AG04450 (cell line): Measurements from ENCODE around the gene ANKRD65. TPM values are rescaled to one million over a fixed set of nuclear protein-coding genes. Genes with fewer than 3 reads are reported as not detected.

Source experiments
- CTCF ChIA-PET: fragments of 300-600, 350-600 bp; formaldehyde crosslinking; extraction: SDS; loops from one replicate; lab custom pipeline; 2022; ENCODE audit warnings: antibody characterized with exemption, inconsistent platforms; lab: Charles Lee
- POLR2A ChIA-PET: fragments of 350-600 bp; formaldehyde crosslinking; extraction: SDS; loops from one replicate; lab custom pipeline; 2021; ENCODE audit warnings: antibody characterized with exemption, inconsistent platforms; lab: Yijun Ruan, JAX
- DNase-seq: peaks from one replicate; pipeline ENCODE4 v3.0.0-alpha.2; 2011; ENCODE audit warnings: low read depth, low spot score
- H3K27ac ChIP-seq: one replicate; pipeline ENCODE4 v1.5.1; 2012; ENCODE audit warnings: low read depth, low read length, control low read depth
- H3K27me3 ChIP-seq: one replicate; pipeline ENCODE4 v1.6.0; 2012; ENCODE audit warnings: low read length; ENCODE audit not compliant: control insufficient read depth, insufficient read depth
- H3K4me3 ChIP-seq: 2 replicates; pipeline ENCODE4 v1.5.1; 2011; ENCODE audit warnings: mild to moderate bottlenecking, low read depth, low read length, control low read depth
- H3K9me3 ChIP-seq: 2 replicates; pipeline ENCODE4 v1.5.1; 2012; ENCODE audit warnings: low read length; ENCODE audit not compliant: control insufficient read depth, insufficient read depth
- CTCF ChIP-seq: IDR thresholded peaks from 2 replicates; pipeline ENCODE4 v1.5.1; 2011; ENCODE audit warnings: low read depth, low read length, control low read depth, inconsistent platforms
- polyA plus RNA-seq: library from polyadenylated mRNA; depleted of rRNA; stranded (reverse); fragments of >200 nt; gene quantifications from 2 replicates; pipeline ENCODE4 v1.2.3, GENCODE V29; 2011

ANKRD65 gene
- polyA plus RNA-seq, 1 experiment = 0.16 TPM

- ChIA-PET POLR2A (interaction anchor here (0.5 to 2.1 kb wide), 6 partner anchors 15 to 111 kb away, joined by 3 to 7 read pairs (median 4); partner anchors contain the start of genes ATAD3A and AURKAIP1), CTCF (interaction anchor here (0.7 to 1.2 kb wide), 3 partner anchors 27 to 41 kb away, joined by 3 to 7 read pairs (median 5); no protein-coding TSS in a partner anchor)
- Histone ChIP-seq H3K4me3 (peak overlapping the region; percentile 98), H3K27me3 (no peaks in the 10 kb centered on the region), H3K27ac (peak overlapping the region; percentile 65), H3K9me3 (no peaks in the 10 kb centered on the region; the same call in 1 of the 2 replicates)
- DNase-seq = no peak
- TF ChIP-seq CTCF = no peak
These were observed 21.1 kb downstream of the ANKRD65 start for GRCh38 chr1:1399872-1400575.

- H3K27me3 ChIP-seq = no peaks in the 10 kb centered on the region
- TF ChIP-seq CTCF = peak; percentile 64
- ChIA-PET POLR2A (interaction anchor here (0.5 to 2.1 kb wide), 10 partner anchors 8 to 112 kb away, joined by 3 to 15 read pairs (median 3); partner anchors contain the start of genes ATAD3A, AURKAIP1 and MRPL20), CTCF (interaction anchor here (0.5 to 1.2 kb wide), 4 partner anchors 12 to 484 kb away, joined by 3 to 6 read pairs (median 4); no protein-coding TSS in a partner anchor)
- no peaks in the 10 kb centered on the region; the same call in 1 of the 2 replicates for H3K9me3 ChIP-seq
- peak within 1 kb of the TSS; percentile 65 for H3K27ac ChIP-seq
- DNase-seq = peak; percentile 97
- peak within 1 kb of the TSS; percentile 98 for H3K4me3 ChIP-seq
These were observed 21.7 kb downstream of the ANKRD65 start, which contains the start of gene CCNL2 for GRCh38 chr1:1399187-1399871. Gene CCNL2 (minus strand): TSS chr1:1399335. CDS start chr1:1399306, 29 bp downstream.

GRCh38 chr1:1398677-1399186 lies 22.3 kb downstream of the ANKRD65 start:
- Histone ChIP-seq H3K9me3 (no peaks in the 10 kb centered on the region; the same call in 1 of the 2 replicates), H3K27me3 (no peaks in the 10 kb centered on the region), H3K27ac (no peak overlapping the region), H3K4me3 (peak overlapping the region; percentile 96)
- CTCF ChIA-PET = interaction anchor here (0.5 to 1.2 kb wide), 4 partner anchors 11 to 485 kb away, joined by 3 to 6 read pairs (median 4); no protein-coding TSS in a partner anchor
- POLR2A ChIA-PET = interaction anchor here (0.6 to 2.1 kb wide), 9 partner anchors 9 to 113 kb away, joined by 3 to 15 read pairs (median 3); partner anchors contain the start of genes ATAD3A, AURKAIP1 and MRPL20
- no peak for TF ChIP-seq CTCF
- DNase-seq = no peak

- ChIA-PET POLR2A (no interaction called here), CTCF (interaction anchor here (0.5 to 0.7 kb wide), 2 partner anchors 26 to 75 kb away, joined by 3 to 7 read pairs; no protein-coding TSS in a partner anchor)
- Histone ChIP-seq H3K27ac (no peak overlapping the region), H3K27me3 (no peaks in the 10 kb centered on the region), H3K9me3 (no peaks in the 10 kb centered on the region; the same call in 1 of the 2 replicates), H3K4me3 (peak overlapping the region; percentile 96)
- DNase-seq = no peak
- no peak for TF ChIP-seq CTCF
These were observed 23.1 kb downstream of the ANKRD65 start for GRCh38 chr1:1397839-1398523.
